Muscle of arm (tissue), 12 donors: ENCODE data around the gene NPBWR2. TPM values are rescaled to one million over a fixed set of nuclear protein-coding genes. Genes with fewer than 3 reads are reported as not detected.
"Not testable (repeated sequence)": the region's sequence is repeated elsewhere in the genome, so short reads cannot be mapped to it uniquely, and the experiment has no call there.

Source experiments
- DNase-seq: peaks from one replicate; pipeline ENCODE4 v3.0.0-alpha.2; 2013
- polyA plus RNA-seq, 12 donors: library from polyadenylated mRNA; unstranded; fragments of 120-200 nt; gene quantifications; one replicate each; pipeline ENCODE4 v1.2.1, GENCODE V29; 2013; ENCODE audit not compliant: insufficient read length in 12 of 12

Gene NPBWR2
- polyA plus RNA-seq, 12 donors, result not detected

DNA sequence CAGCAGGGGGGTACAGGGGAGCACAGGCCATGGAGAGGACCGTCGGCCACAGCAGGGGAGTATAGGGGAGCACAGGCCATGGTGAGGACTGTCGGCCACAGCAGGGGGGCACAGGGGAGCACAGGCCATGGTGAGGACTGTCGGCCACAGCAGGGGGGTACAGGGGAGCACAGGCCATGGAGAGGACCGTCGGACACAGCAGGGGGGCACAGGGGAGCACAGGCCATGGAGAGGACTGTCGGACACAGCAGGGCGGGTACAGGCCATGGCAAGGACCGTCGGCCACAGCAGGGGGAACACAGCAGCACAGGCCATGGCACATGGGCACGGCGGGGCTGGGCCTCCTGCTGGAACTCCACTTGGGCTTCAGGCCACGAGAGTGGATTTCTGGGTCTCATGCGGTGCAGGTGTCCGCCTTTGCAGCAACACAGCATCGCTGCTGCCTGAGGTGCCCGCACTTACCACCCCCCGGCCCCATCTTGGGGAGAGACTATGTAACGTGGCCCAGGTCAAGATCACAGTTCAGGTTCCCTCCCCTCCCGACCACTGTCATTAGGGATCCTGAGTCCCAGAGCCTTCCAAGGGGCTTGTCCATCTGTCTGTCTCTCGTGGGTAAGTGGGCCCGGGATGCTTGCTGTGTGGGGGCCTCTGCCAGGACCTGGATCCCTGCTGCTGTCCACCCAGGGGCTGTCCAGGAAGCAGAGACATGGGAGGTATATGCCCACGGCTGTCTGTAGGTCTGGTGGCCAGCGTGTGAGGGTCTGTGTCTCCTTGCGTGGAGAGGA, 2.5 kb downstream of the NPBWR2 start:
- DNase-seq, result no peak

DNA sequence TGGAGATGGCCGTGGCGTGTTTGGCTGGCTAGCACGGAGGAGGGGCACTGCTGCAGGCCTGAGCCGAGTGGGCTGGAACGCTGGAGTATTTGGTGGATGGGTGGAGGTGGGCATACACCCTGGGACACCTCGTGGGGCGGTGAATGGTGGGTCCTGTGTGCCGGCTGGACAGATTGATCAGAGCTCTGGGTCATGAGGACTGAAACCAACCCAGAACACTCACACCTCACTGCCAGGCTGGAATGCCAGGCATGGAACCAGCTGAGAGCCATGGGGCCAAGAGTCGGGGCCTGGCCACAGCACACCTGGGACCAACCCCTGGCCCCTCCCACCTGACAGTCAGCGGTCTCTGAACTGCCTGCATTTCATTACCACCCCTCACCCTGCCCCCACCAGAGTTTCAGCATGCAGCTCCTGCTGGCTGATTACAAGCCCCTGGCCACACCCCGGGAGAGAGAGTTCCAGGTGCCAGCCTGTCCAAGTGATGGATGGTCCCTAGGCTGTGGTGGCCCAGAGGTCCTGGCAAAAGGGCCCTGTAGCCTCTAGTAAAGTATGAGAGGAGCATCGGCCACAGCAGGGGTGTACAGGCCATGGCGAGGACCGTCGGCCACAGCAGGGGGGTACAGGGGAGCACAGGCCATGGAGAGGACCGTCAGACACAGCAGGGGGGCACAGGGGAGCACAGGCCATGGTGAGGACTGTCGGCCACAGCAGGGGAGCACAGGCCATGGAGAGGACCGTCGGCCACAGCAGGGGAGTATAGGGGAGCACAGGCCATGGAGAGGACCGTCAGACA, 3.3 kb downstream of the NPBWR2 start:
- no peak for DNase-seq

- no peak for DNase-seq
These were observed 4.6 kb downstream of the NPBWR2 start for GRCh38 chr20:64102647-64103354.

DNA sequence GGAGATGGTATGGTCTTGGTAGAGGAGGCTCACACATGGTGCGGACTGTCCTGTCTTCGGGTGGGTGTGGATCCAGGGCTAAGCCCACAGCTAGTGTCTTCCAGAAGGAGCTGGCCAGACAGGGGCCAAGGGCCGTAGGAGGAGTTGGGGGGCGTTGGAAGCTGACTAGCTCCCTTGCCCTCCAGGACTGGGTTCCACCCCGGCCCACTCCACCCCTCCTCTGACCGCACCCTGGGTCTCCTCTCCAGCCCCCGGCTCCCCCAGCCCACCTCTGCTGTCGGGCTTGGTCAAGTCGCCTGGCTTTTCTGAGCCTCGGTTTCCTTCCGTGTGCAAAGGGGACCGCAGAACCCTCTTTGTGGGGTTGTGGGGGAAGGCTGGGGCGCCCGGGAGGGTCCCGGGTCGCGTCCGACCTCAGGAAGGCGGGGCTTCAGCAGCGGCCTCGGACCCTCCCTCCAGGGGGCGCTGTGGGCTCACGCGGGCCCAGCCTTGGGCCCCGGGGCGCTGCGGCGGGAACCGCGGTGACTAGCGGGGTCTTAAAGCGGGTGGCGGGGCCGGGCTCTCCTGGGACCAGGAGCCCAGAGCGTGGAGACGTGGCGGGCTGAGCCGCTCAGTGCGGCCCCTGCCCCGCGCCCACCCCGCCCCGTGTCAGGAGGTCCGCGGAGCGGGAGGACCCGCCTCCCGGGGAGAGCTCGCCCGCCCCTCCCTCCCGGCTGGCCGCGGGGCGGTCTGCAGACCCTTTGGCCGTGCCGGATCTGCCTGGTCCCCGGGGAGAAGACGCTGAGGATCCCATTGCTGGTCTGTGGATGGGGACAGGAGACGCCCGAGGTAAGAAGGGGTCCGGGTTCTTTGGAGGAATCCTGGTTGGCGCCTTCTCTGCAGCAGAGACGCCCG, 5.4 kb downstream of the NPBWR2 start:
- no peak for DNase-seq

GRCh38 chr20:64100946-64101688, 6.2 kb downstream of the NPBWR2 start:
- DNase-seq, result no peak

GRCh38 chr20:64100566-64100888, 6.8 kb downstream of the NPBWR2 start:
- no peak for DNase-seq

DNA sequence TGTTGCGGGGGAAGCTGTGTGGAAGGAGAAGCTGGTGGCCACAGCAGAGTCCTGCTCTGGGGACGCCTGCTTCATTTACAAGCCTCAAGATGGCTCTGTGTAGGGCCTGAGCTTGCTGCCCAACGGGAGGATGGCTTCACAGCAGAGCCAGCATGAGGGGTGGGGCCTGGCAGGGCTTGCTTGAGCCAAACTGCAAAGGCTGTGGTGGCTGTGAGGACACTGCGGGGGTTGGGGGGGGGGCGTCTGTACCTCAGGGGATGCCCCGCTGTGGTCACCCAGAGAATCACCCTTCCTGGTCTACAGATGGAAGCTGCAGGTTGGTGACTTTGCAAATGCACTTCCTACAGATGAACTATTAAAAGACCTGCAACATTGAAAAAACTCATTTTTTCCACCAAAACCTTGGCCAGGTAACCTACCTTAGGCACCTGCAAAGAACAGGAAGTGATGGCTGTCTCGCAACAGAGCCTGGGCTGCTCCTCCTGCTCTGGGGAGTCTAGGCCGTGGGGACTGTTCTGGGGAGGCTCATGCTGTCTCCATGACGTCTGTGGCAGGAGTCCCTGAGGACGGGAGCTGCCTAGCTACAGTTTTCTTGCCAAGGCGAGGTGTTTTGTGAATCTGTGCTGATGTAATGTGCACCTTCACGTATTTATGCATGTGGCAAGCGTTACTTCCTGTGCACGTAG, 7.3 kb downstream of the NPBWR2 start:
- DNase-seq, result no peak

DNA sequence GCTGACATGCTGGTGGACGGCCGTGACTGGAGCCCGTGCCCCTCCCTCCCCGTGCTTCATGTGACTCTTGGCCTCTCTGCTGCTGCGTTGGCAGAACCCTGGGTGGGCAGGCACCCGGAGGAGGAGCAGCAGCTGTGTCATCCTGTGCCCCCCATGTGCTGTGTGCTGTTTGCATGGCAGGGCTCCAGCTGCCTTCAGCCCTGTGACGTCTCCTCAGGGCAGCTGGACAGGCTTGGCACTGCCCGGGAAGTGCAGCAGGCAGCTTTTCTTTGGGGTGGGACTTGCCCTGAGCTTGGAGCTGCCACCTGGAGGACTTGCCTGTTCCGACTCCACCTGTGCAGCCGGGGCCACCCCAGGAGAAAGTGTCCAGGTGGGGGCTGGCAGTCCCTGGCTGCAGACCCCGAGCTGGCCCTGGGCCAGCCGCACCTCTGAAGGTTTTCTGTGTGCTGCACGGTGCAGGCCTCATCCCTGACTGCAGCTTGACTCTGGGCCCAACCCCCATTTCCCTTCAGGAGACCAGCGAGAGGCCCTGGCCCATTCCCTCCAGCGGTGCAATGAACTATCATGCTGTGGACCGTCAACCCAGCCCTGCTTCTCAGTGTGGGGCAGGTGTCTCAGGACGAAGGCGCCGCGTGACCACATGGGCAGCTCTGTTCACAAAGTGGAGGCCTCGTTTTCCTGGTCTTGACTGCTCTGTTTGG, 8.1 kb downstream of the NPBWR2 start:
- DNase-seq, result no peak

- no peak for DNase-seq
These were observed 8.8 kb downstream of the NPBWR2 start for GRCh38 chr20:64098471-64099013.

GRCh38 chr20:64096535-64096934, 10.8 kb downstream of the NPBWR2 start:
- no peak for DNase-seq

DNA sequence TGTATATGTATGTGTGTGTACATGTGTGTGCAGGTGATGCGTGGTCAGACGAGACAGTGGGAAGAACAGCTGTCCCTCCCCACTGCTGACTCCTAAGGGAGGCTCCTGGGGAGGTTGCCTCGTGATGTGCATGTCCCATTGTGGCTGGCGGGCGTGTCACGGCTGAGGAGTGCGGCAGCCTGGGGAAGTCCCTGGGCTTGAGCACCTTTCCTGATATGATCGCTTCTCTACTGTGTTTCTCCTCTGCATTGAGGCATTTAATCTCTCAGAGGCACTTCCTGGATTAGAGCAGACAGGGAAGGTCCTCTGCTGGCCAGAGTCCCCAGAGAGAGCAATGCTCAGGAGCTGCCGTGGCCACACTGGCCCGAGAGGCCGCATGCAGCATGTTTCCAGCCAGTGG, 11.4 kb downstream of the NPBWR2 start:
- DNase-seq, result no peak

DNA sequence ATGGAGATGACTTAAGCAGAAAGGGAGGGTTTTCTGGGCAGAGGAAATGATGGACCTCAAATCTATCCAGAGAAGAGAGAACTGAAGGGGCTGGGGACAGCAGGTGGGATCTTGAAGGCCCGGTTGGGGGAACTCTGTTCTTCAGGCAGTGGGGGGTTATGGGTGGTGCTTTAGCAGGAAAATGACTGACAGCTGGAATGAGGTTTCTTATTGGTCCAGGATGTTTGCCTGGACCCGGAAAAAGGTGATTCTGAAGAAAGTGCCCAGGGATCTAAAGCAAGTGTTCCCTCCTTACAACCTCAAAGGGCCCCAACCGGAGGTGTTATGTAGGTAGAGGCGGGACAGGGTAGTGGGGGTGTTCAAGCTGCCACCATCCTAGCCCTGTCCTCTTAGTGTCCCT, 11.9 kb downstream of the NPBWR2 start:
- DNase-seq, result no peak

DNA sequence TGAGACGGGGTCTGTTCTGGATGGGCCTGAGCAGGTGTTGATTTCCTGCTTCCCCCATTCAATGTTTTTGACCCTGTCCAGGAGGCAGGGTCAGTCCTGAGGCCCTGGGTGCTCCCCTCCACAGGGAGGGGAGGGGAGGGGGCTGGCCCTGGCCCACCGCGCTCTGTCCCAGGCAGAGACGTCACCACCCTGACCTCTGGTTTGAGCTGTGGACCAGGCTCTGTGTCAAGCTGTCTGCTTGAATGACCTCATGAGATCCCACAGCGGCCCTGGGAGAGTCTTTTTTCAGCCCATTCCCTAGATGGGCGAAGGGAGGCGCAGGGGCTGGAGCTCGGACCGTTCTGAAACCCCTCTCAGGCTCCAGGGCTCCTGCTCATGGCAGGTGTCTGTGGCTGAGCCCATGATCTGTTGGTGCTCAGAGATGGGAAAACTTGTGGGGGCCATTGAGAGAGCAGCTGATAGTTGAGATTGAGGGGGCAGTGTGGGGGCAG, 14.3 kb downstream of the NPBWR2 start:
- DNase-seq, result no peak

GRCh38 chr20:64092258-64093012, 14.9 kb downstream of the NPBWR2 start:
- no peak for DNase-seq

- no peak for DNase-seq
These were observed 15.6 kb downstream of the NPBWR2 start for GRCh38 chr20:64091770-64092169.

GRCh38 chr20:64091340-64091739, 16.0 kb downstream of the NPBWR2 start:
- DNase-seq, result no peak

GRCh38 chr20:64090165-64090564, 17.2 kb downstream of the NPBWR2 start:
- DNase-seq, result no peak

GRCh38 chr20:64088586-64088985, 18.8 kb downstream of the NPBWR2 start:
- DNase-seq, result not testable (repeated sequence)
